HepG2 (cell line): Measurements from ENCODE around the gene APBB1. TPM values are rescaled to one million over a fixed set of nuclear protein-coding genes. Genes with fewer than 3 reads are reported as not detected.

Experiments
- ATAC-seq: fragments of 200-7000 bp; cut with Tn5 transposase; 3 replicates; pipeline ENCODE4 v1.9.1; 2020; ENCODE audit warnings: mild to moderate bottlenecking, moderate library complexity
- BruUV-seq: library from RNA; stranded (reverse); fragments of 400-500 nt; replicated peaks from 2 replicates; lab custom pipeline; 2021; lab: Mats Ljungman, UMichigan
- CTCF ChIA-PET: fragments of 300-600 bp; formaldehyde crosslinking; extraction: SDS; loops from one replicate; lab custom pipeline; 2021; ENCODE audit warnings: low total read pairs, inconsistent platforms, low intra/inter-chr PET ratio; lab: Yijun Ruan, JAX
- POLR2A ChIA-PET: fragments of 350-600 bp; sonication (Branson Sonifier 250); formaldehyde crosslinking; loops from one replicate; lab custom pipeline; 2020; ENCODE audit warnings: antibody characterized with exemption, inconsistent platforms; lab: Yijun Ruan, JAX
- DNase-seq: peaks from one replicate; pipeline ENCODE4 v3.0.0-alpha.2; 2015; ENCODE audit warnings: low spot score
- FAIRE-seq: peaks from 3 replicates; lab custom pipeline; 2011; peaks lifted over from hg19 to GRCh38; lab: Jason Lieb, UNC
- H2AFZ ChIP-seq: one replicate; pipeline ENCODE4 v1.6.1; 2011; ENCODE audit warnings: low read length, inconsistent platforms
- H3K27ac ChIP-seq: fragments of 300-600 bp; 3 replicates; pipeline ENCODE4 v1.8.0; 2011; ENCODE audit warnings: mixed run types, mild to moderate bottlenecking, mixed read lengths, low read length, inconsistent platforms; ENCODE audit not compliant: insufficient read depth; ENCODE audit errors: extremely low read length
- H3K27me3 ChIP-seq, 2 experiments: fragments of 200-600 bp in 1 of 2; 2 replicates in 1 of 2; 3 replicates in 1 of 2; pipeline versions ENCODE4 v1.6.0 to v1.8.0; 2011; ENCODE audit warnings: low read length in 2 of 2, mild to moderate bottlenecking in 2 of 2, moderate library complexity in 2 of 2, inconsistent platforms in 1 of 2; ENCODE audit not compliant: insufficient read depth in 2 of 2, control insufficient read depth in 1 of 2
- H3K36me3 ChIP-seq, 2 experiments: fragments of 200-600 bp in 1 of 2; replicated peaks in 1 of 2; 2 replicates in 1 of 2; 3 replicates in 1 of 2; pipeline versions ENCODE4 v1.5.1 to v1.8.0; 2011; ENCODE audit warnings: low read length in 2 of 2, inconsistent platforms in 1 of 2; ENCODE audit not compliant: insufficient read depth in 2 of 2, control insufficient read depth in 1 of 2
- H3K4me1 ChIP-seq: 2 replicates; pipeline ENCODE4 v1.5.1; 2012; ENCODE audit warnings: low read length, inconsistent platforms; ENCODE audit not compliant: insufficient read depth
- H3K4me2 ChIP-seq: 2 replicates; pipeline ENCODE4 v1.6.0; 2011; ENCODE audit warnings: low read depth, low read length, inconsistent platforms
- H3K4me3 ChIP-seq, 3 experiments: fragments of 200-600 bp in 1 of 3; sonication (generic), shearing (Covaris generic) in 1 of 3; replicated peaks in 1 of 3; 2 replicates each; pipeline ENCODE4 v1.5.1; 2011 to 2016; ENCODE audit warnings: low read length in 3 of 3, inconsistent platforms in 2 of 3, low read depth in 2 of 3, mild to moderate bottlenecking in 2 of 3, control low read depth in 1 of 3, mixed read lengths in 1 of 3; ENCODE audit not compliant: insufficient read depth in 1 of 3
- H3K79me2 ChIP-seq: one replicate; pipeline ENCODE4 v1.6.1; 2011; ENCODE audit warnings: low read length, inconsistent platforms; ENCODE audit not compliant: insufficient read depth
- H3K9ac ChIP-seq: 2 replicates; pipeline ENCODE4 v1.6.0; 2011; ENCODE audit warnings: mild to moderate bottlenecking, low read depth, low read length, inconsistent platforms; ENCODE audit not compliant: insufficient read depth
- H3K9me3 ChIP-seq: 2 replicates; pipeline ENCODE4 v1.5.1; 2012; ENCODE audit warnings: mild to moderate bottlenecking, low read length
- H4K20me1 ChIP-seq: 2 replicates; pipeline ENCODE4 v1.6.0; 2011; ENCODE audit warnings: inconsistent platforms, mild to moderate bottlenecking, low read length, moderate library complexity; ENCODE audit not compliant: insufficient read depth
- HNRNPUL1 ChIP-seq: fragments of 200-400 bp; formaldehyde crosslinking; IDR thresholded peaks from 2 replicates; pipeline ENCODE4 v1.6.1; 2017; ENCODE audit warnings: low read depth, mild to moderate bottlenecking, low read length, moderate library complexity
- MEIS2 ChIP-seq: sonication (generic); formaldehyde crosslinking; IDR thresholded peaks from 2 replicates; pipeline ENCODE4 v1.9.0; 2021; ENCODE audit warnings: mild to moderate bottlenecking, missing genetic modification reagents
- PITX1 ChIP-seq: sonication (generic); formaldehyde crosslinking; IDR thresholded peaks from 2 replicates; pipeline ENCODE4 v1.5.1; 2020; ENCODE audit warnings: mild to moderate bottlenecking, missing genetic modification reagents
- REXO4 ChIP-seq: sonication (generic); formaldehyde crosslinking; IDR thresholded peaks from 2 replicates; pipeline ENCODE4 v1.8.0; 2022; ENCODE audit warnings: missing genetic modification reagents, mild to moderate bottlenecking, borderline replicate concordance
- TFAP4 ChIP-seq: sonication (generic); IDR thresholded peaks from 2 replicates; pipeline ENCODE4 v1.6.1; 2016; ENCODE audit warnings: low read depth, borderline replicate concordance
- ZBTB20 ChIP-seq: sonication (generic); formaldehyde crosslinking; IDR thresholded peaks from 2 replicates; pipeline ENCODE4 v1.8.1; 2023; ENCODE audit warnings: missing genetic modification reagents, low read depth, mild to moderate bottlenecking, borderline replicate concordance
- ZFP36 ChIP-seq: fragments of 150-350 bp; IDR thresholded peaks from 2 replicates; pipeline ENCODE4 v1.6.1; 2018; ENCODE audit warnings: borderline replicate concordance, low read length, low read depth; ENCODE audit not compliant: partially characterized antibody
- ZNF407 ChIP-seq: sonication (generic); formaldehyde crosslinking; IDR thresholded peaks from one replicate; pipeline ENCODE4 v1.5.1; 2020; ENCODE audit warnings: mild to moderate bottlenecking, missing genetic modification reagents; ENCODE audit errors: not compliant biosample characterization
- ZNF530 ChIP-seq: sonication (generic); formaldehyde crosslinking; IDR thresholded peaks from 2 replicates; pipeline ENCODE4 v1.5.0; 2020; ENCODE audit warnings: low read depth, mild to moderate bottlenecking, missing genetic modification reagents
- in situ Hi-C: cut with HindIII; loops from 2 replicates; pipeline ENCODE4 v1.10.0; 2017; ENCODE audit warnings: low pct_unique_long_range_greater_than_20kb; ENCODE audit not compliant: extremely low pct_ligation_motif_present
- intact Hi-C: fragments of 100-400 bp; cut with micrococcal nuclease; formaldehyde crosslinking; loops from one replicate; pipeline ENCODE4 v1.10.0; 2022; ENCODE audit not compliant: unreplicated experiment
- polyA plus RNA-seq, 8 experiments: library from polyadenylated mRNA; depleted of rRNA in 3 of 8; stranded (reverse) in 7 of 8; unstranded in 1 of 8; fragments of >200 nt; fragmentation: Illumina TruSeq in 4 of 8; extraction: Trizol in 4 of 8; gene quantifications; 2 replicates each; pipeline versions ENCODE4 v1.2.1 to v1.2.3, GENCODE V29; 2011 to 2016; ENCODE audit warnings: low read depth in 4 of 8, missing spikeins in 1 of 8, mixed read lengths in 1 of 8; ENCODE audit not compliant: insufficient read depth in 1 of 8
- total RNA-seq, 5 experiments: library from RNA; depleted of rRNA; stranded (reverse); fragments of >200 nt; fragmentation: Illumina TruSeq; extraction: Trizol; gene quantifications; 2 replicates each; pipeline ENCODE4 v1.2.3, GENCODE V29; 2016; ENCODE audit warnings: low read depth in 1 of 5

APBB1 gene
- total and polyA plus RNA-seq, 2 of the 13 experiments (the other 11 are each of a cell fraction or from before 2014, with no cell fraction given) = 1.7 to 3.5 TPM

- no peak for TF ChIP-seq ZFP36
- TF ChIP-seq TFAP4 = no peak
- no peak for TF ChIP-seq ZNF530 (CRISPR knock-in tag)
- TF ChIP-seq REXO4 = no peak
- no peak for TF ChIP-seq ZBTB20 (CRISPR knock-in tag)
- TF ChIP-seq PITX1 (CRISPR knock-in tag) = no peak
- no peak for TF ChIP-seq ZNF407
- no peak for TF ChIP-seq MEIS2 (CRISPR knock-in tag)
- no peak for TF ChIP-seq HNRNPUL1
- no peaks in the 10 kb centered on the region for H3K79me2 ChIP-seq
- no peaks in the 10 kb centered on the region for H3K36me3 ChIP-seq
- no peak overlapping the region for H3K4me2 ChIP-seq
- DNase-seq (no peak), FAIRE-seq (no peak), ATAC-seq (no peak)
- H4K20me1 ChIP-seq = no peaks in the 10 kb centered on the region
- in situ Hi-C loops = loop anchor here (5.0 kb wide), 1 partner anchor 98 kb away; no protein-coding TSS in a partner anchor
- H2AFZ ChIP-seq = no peak overlapping the region
- intact Hi-C loops = loop anchor here (5.0 to 10.0 kb wide), 2 partner anchors 53 to 875 kb away; no protein-coding TSS in a partner anchor
- H3K9ac ChIP-seq = no peak overlapping the region
- H3K9me3 ChIP-seq = no peaks in the 10 kb centered on the region
- no peak overlapping the region for H3K4me3 ChIP-seq
- H3K27ac ChIP-seq = no peak overlapping the region
- CTCF ChIA-PET = no interaction called here
- no peaks in the 10 kb centered on the region for H3K27me3 ChIP-seq
- BruUV-seq = no TSS peak
- POLR2A ChIA-PET = no interaction called here
- peaks cover 16% of the 10 kb centered on the region for H3K4me1 ChIP-seq
Observed at GRCh38 chr11:6350043-6350442, 68.9 kb downstream of the APBB1 start.
